ENCODE results near the gene FABP7.

Gene FABP7

GRCh38 chr6:122799916-122800686, 20.6 kb downstream of the FABP7 start:
- DNase-seq (ENCODE audit: extremely low spot score), result no peak
- CTCF ChIA-PET, result interaction anchor here (2.4 kb wide), 1 partner anchor 11 kb away, joined by 7 read pairs; the partner anchor contains the start of gene SMPDL3A
- TF ChIP-seq PKNOX1 (IDR thresholded peaks at IDR 0.05) (no peak), TARDBP (IDR thresholded peaks at IDR 0.05) (no peak), ZNF384 (IDR thresholded peaks at IDR 0.05) (no peak), FOXK2 (IDR thresholded peaks at IDR 0.05) (no peak), NFRKB (IDR thresholded peaks at IDR 0.05) (no peak), FOXM1 (IDR thresholded peaks at IDR 0.05; ENCODE audit: borderline replicate concordance) (no peak), L3MBTL2 (conservative IDR thresholded peaks at IDR 0.05) (no peak), SUZ12 (IDR thresholded peaks at IDR 0.05) (no peak), HDGF (IDR thresholded peaks at IDR 0.05; ENCODE audit: borderline replicate concordance) (no peak), CTBP1 (IDR thresholded peaks at IDR 0.05; ENCODE audit: borderline replicate concordance) (no peak), ARNT (IDR thresholded peaks at IDR 0.05) (no peak), SP1 (IDR thresholded peaks at IDR 0.05) (no peak), FOXA1 (IDR thresholded peaks at IDR 0.05) (no peak), LEF1 (IDR thresholded peaks at IDR 0.05; ENCODE audit: borderline replicate concordance) (no peak), ELF4 (IDR thresholded peaks at IDR 0.05) (no peak), BHLHE40 (IDR thresholded peaks at IDR 0.05; ENCODE audit: borderline replicate concordance) (no peak)
- POLR2A ChIA-PET, result interaction anchor here (1.8 kb wide), 1 partner anchor 11 kb away, joined by 8 read pairs; the partner anchor contains the start of gene SMPDL3A

- DNase-seq (ENCODE audit: extremely low spot score), result no peak
- ChIA-PET CTCF (interaction anchor here (2.4 kb wide), 1 partner anchor 12 kb away, joined by 7 read pairs; the partner anchor contains the start of gene SMPDL3A), POLR2A (interaction anchor here (0.9 to 1.8 kb wide), 3 partner anchors 8 to 12 kb away, joined by 3 to 9 read pairs (median 8); partner anchors contain the start of gene SMPDL3A)
- no peak for TF ChIP-seq FOXK2 (IDR thresholded peaks at IDR 0.05)
- TF ChIP-seq HDGF (IDR thresholded peaks at IDR 0.05; ENCODE audit: borderline replicate concordance), result no peak
- no peak for TF ChIP-seq CTBP1 (IDR thresholded peaks at IDR 0.05; ENCODE audit: borderline replicate concordance)
- no peak for TF ChIP-seq PKNOX1 (IDR thresholded peaks at IDR 0.05)
- TF ChIP-seq NFRKB (IDR thresholded peaks at IDR 0.05), result no peak
- no peak for TF ChIP-seq SP1 (IDR thresholded peaks at IDR 0.05)
- no peak for TF ChIP-seq ARNT (IDR thresholded peaks at IDR 0.05)
- TF ChIP-seq L3MBTL2 (conservative IDR thresholded peaks at IDR 0.05), result no peak
- no peak for TF ChIP-seq ELF4 (IDR thresholded peaks at IDR 0.05)
- TF ChIP-seq SUZ12 (IDR thresholded peaks at IDR 0.05), result no peak
- TF ChIP-seq FOXA1 (IDR thresholded peaks at IDR 0.05), result no peak
- no peak for TF ChIP-seq LEF1 (IDR thresholded peaks at IDR 0.05; ENCODE audit: borderline replicate concordance)
- TF ChIP-seq BHLHE40 (IDR thresholded peaks at IDR 0.05; ENCODE audit: borderline replicate concordance), result no peak
- no peak for TF ChIP-seq FOXM1 (IDR thresholded peaks at IDR 0.05; ENCODE audit: borderline replicate concordance)
- TF ChIP-seq ZNF384 (IDR thresholded peaks at IDR 0.05), result no peak
- no peak for TF ChIP-seq TARDBP (IDR thresholded peaks at IDR 0.05)
Observed at GRCh38 chr6:122800906-122801305, 21.4 kb downstream of the FABP7 start.

GRCh38 chr6:122801397-122801796, 21.9 kb downstream of the FABP7 start:
- DNase-seq (ENCODE audit: extremely low spot score), result no peak
- ChIA-PET CTCF (interaction anchor here (2.4 kb wide), 1 partner anchor 12 kb away, joined by 7 read pairs; the partner anchor contains the start of gene SMPDL3A), POLR2A (interaction anchor here (0.9 to 1.5 kb wide), 2 partner anchors 8 to 12 kb away, joined by 3 to 9 read pairs; partner anchors contain the start of gene SMPDL3A)
- TF ChIP-seq HDGF (IDR thresholded peaks at IDR 0.05; ENCODE audit: borderline replicate concordance) (no peak), SUZ12 (IDR thresholded peaks at IDR 0.05) (no peak), FOXM1 (IDR thresholded peaks at IDR 0.05; ENCODE audit: borderline replicate concordance) (no peak), CTBP1 (IDR thresholded peaks at IDR 0.05; ENCODE audit: borderline replicate concordance) (no peak), SP1 (IDR thresholded peaks at IDR 0.05) (no peak), LEF1 (IDR thresholded peaks at IDR 0.05; ENCODE audit: borderline replicate concordance) (no peak), ARNT (IDR thresholded peaks at IDR 0.05) (no peak), ZNF384 (IDR thresholded peaks at IDR 0.05) (no peak), FOXA1 (IDR thresholded peaks at IDR 0.05) (no peak), FOXK2 (IDR thresholded peaks at IDR 0.05) (no peak), PKNOX1 (IDR thresholded peaks at IDR 0.05) (no peak), L3MBTL2 (conservative IDR thresholded peaks at IDR 0.05) (no peak), TARDBP (IDR thresholded peaks at IDR 0.05) (no peak), NFRKB (IDR thresholded peaks at IDR 0.05) (no peak), ELF4 (IDR thresholded peaks at IDR 0.05) (no peak)

- TF ChIP-seq FOXK2 (IDR thresholded peaks at IDR 0.05) (no peak), LEF1 (IDR thresholded peaks at IDR 0.05; ENCODE audit: borderline replicate concordance) (no peak), HDGF (IDR thresholded peaks at IDR 0.05; ENCODE audit: borderline replicate concordance) (no peak), PKNOX1 (IDR thresholded peaks at IDR 0.05) (no peak), FOXA1 (IDR thresholded peaks at IDR 0.05) (no peak), CTBP1 (IDR thresholded peaks at IDR 0.05; ENCODE audit: borderline replicate concordance) (no peak), L3MBTL2 (conservative IDR thresholded peaks at IDR 0.05) (no peak), BHLHE40 (IDR thresholded peaks at IDR 0.05; ENCODE audit: borderline replicate concordance) (no peak), ARNT (IDR thresholded peaks at IDR 0.05) (no peak), ZNF384 (IDR thresholded peaks at IDR 0.05) (no peak), FOXM1 (IDR thresholded peaks at IDR 0.05; ENCODE audit: borderline replicate concordance) (no peak), NFRKB (IDR thresholded peaks at IDR 0.05) (no peak), SUZ12 (IDR thresholded peaks at IDR 0.05) (no peak), ELF4 (IDR thresholded peaks at IDR 0.05) (no peak), TARDBP (IDR thresholded peaks at IDR 0.05) (no peak), SP1 (IDR thresholded peaks at IDR 0.05) (no peak)
- POLR2A ChIA-PET, result no interaction called here
- no peak for DNase-seq (ENCODE audit: extremely low spot score)
- CTCF ChIA-PET, result interaction anchor here (1.0 kb wide), 2 partner anchors 12 to 36 kb away, joined by 3 to 4 read pairs; no protein-coding TSS in a partner anchor
Observed at GRCh38 chr6:122803171-122803661, 23.7 kb downstream of the FABP7 start.

Measured in HEK293T (cell line).